Measurements from ENCODE around the gene ZBTB45. TPM values are rescaled to one million over a fixed set of nuclear protein-coding genes. Genes with fewer than 3 reads are reported as not detected.
"Not testable (repeated sequence)": the region's sequence is repeated elsewhere in the genome, so short reads cannot be mapped to it uniquely, and the experiment has no call there.

ZBTB45 gene
- polyA plus RNA-seq, 1 experiment, result 9.5 TPM

DNA sequence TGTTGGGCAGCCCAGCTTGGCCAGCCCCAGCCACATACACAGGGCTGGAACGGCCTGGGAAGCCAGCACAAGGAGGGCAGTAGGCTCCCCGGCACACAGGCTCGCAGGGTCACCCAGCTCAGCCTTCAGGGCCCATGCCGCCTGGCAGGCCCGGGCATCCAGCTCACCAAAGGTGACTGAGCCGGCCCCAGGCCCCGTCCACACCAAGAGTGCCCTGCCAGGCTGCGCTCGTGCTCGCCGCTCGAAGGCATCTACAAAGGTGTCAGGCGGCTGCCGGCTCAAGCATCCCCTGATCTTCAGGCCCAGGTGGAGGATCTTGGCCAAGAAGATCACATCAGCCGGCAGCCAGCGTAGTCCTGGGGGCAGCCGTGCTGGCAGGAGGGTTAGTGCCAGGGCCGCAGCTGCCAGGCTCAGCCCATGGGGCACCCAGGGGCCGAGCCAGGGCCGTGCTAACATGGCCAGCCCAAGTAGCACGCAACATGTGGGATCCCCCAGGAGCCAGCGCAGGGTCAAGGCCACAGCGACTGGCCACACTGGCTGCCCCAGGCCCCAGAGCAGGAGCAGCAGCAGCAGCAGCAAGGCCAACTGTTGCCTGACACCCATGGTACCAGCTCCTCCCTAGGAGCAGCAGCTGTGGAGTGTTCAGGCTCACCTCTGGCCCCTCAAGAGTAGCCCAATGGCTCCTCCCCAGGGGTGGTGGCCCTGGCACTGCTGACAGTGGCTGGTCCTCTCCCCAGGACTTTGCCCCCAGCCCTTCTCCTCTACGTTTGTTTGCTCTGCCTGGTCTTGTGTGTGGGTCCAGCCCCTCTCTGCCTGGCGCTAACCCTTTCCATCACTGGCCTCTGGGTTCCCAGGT, 8.0 kb downstream of the ZBTB45 start, which contains the start of gene SLC27A5:
SLC27A5 (minus strand) TSS at position 640 of the 856 bp plus-strand sequence; CDS start at position 603, 37 bp downstream.
- ChIA-PET CTCF (interaction anchor here (0.7 to 1.2 kb wide), 2 partner anchors 7 to 69 kb away, joined by 3 to 4 read pairs; no protein-coding TSS in a partner anchor), POLR2A (no interaction called here)
- Histone ChIP-seq H3K27me3 (ENCODE audit: control insufficient read depth, insufficient read depth, low read length) (no peaks in the 10 kb centered on the region), H3K4me3 (ENCODE audit: low read depth, low read length) (no peak within 1 kb of the TSS), H3K36me3 (ENCODE audit: control insufficient read depth, insufficient read depth, low read length) (peaks cover 3% of the 10 kb centered on the region)
- TF ChIP-seq CTCF (IDR thresholded peaks at IDR 0.05; ENCODE audit: insufficient read depth, low read depth, low read length), result no peak
- no peak for DNase-seq (ENCODE audit: low read depth)

DNA sequence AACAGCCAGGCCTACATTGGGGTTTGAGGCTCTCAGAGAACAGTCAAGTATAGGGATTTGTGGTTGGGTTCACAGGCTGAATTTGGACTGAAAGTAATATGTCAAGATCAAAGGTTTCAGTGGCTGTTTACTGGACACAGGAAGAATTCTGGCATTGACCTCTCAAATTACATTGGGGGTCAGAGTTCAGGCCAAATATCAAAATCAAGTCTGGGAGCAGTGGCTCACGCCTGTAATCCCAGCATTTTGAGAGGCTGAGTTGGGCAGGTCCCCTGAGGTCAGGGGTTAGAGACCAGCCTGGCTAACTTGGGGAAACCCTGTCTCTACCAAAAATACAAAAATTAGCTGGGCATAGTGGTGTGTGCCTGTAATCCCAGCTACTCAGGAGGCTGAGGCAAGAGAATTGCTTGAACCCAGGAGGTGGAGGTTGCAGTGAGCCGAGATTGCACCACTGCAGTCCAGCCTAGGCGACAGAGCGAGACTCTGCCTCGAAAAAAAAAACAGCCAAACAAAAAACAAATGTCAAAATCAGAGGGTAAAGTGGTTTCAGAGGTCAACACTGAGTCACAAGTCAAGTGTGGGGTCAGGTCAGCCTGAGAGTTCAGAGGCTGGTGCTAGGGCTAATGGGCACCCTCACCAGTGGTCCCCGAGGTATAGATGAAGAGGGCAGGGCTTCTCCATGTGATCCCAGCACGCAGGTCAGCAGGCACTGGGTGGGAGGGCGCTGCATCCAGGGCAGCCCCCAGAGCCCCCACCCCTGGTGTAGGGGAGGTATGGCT, 9.3 kb downstream of the ZBTB45 start:
- no peak for TF ChIP-seq CTCF (IDR thresholded peaks at IDR 0.05; ENCODE audit: insufficient read depth, low read depth, low read length)
- Histone ChIP-seq H3K4me3 (ENCODE audit: low read depth, low read length) (no peak overlapping the region), H3K36me3 (ENCODE audit: control insufficient read depth, insufficient read depth, low read length) (no peaks in the 10 kb centered on the region), H3K27me3 (ENCODE audit: control insufficient read depth, insufficient read depth, low read length) (no peaks in the 10 kb centered on the region)
- ChIA-PET POLR2A (no interaction called here), CTCF (interaction anchor here (0.7 to 1.2 kb wide), 2 partner anchors 9 to 71 kb away, joined by 3 to 4 read pairs; no protein-coding TSS in a partner anchor)
- no peak for DNase-seq (ENCODE audit: low read depth)

- POLR2A ChIA-PET, result no interaction called here
- CTCF ChIA-PET, result interaction anchor here (0.7 to 2.0 kb wide), 2 partner anchors 9 to 10 kb away, joined by 3 to 6 read pairs; partner anchors contain the start of gene ZBTB45
- no peaks in the 10 kb centered on the region for H3K27me3 ChIP-seq (ENCODE audit: control insufficient read depth, insufficient read depth, low read length)
- no peaks in the 10 kb centered on the region for H3K36me3 ChIP-seq (ENCODE audit: control insufficient read depth, insufficient read depth, low read length)
- no peak for DNase-seq (ENCODE audit: low read depth)
- no peak for TF ChIP-seq CTCF (IDR thresholded peaks at IDR 0.05; ENCODE audit: insufficient read depth, low read depth, low read length)
- H3K4me3 ChIP-seq (ENCODE audit: low read depth, low read length), result no peak overlapping the region
These were observed 9.9 kb downstream of the ZBTB45 start for GRCh38 chr19:58509731-58510083.

- CTCF ChIA-PET, result interaction anchor here (1.2 to 2.0 kb wide), 2 partner anchors 11 to 12 kb away, joined by 3 to 6 read pairs; partner anchors contain the start of gene ZBTB45
- POLR2A ChIA-PET; H3K4me3 ChIP-seq (ENCODE audit: low read depth, low read length); H3K27me3 ChIP-seq (ENCODE audit: control insufficient read depth, insufficient read depth, low read length); DNase-seq (ENCODE audit: low read depth); H3K36me3 ChIP-seq (ENCODE audit: control insufficient read depth, insufficient read depth, low read length): not testable (repeated sequence)
These were observed 11.9 kb downstream of the ZBTB45 start for GRCh38 chr19:58507602-58508223.

DNA sequence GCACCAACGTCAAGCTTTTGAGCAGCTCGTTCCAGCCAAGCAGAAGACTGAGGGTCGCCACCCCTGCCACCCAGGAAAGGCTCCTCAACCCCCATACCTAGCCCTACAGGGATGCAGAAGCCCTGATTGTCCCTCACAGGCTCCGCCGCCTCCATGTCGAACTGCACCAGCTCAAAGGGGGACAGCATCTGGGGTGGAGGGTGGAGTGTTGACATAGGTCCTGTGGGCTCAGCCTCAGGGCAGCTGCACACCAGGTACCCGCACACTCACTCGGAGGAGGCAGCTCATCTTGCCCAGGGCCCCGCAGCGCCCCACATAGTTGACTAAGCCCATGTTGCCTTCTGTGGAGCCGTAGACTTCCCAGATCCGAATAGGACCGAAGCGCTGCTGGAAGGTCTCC, 19.4 kb downstream of the ZBTB45 start:
- ChIA-PET CTCF (interaction anchor here (0.8 to 2.4 kb wide), 5 partner anchors 13 to 81 kb away, joined by 3 to 10 read pairs (median 4); partner anchors contain the start of gene ZBTB45), POLR2A (no interaction called here)
- DNase-seq (ENCODE audit: low read depth), result no peak

More for the DNA sequence above, 19.4 kb downstream of the ZBTB45 start:
- no peaks in the 10 kb centered on the region for H3K36me3 ChIP-seq (ENCODE audit: control insufficient read depth, insufficient read depth, low read length)
- TF ChIP-seq CTCF (IDR thresholded peaks at IDR 0.05; ENCODE audit: insufficient read depth, low read depth, low read length), result no peak
- peak overlapping the region; percentile 68; the same call in 1 of the 2 replicates for H3K4me3 ChIP-seq (ENCODE audit: low read depth, low read length)
- H3K27me3 ChIP-seq (ENCODE audit: control insufficient read depth, insufficient read depth, low read length), result no peaks in the 10 kb centered on the region

Data from BJ (cell line).